GM12878 (cell line): ENCODE results near the gene SRRM5. TPM values are rescaled to one million over a fixed set of nuclear protein-coding genes. Genes with fewer than 3 reads are reported as not detected.

ENCODE experiments used
- ATAC-seq: fragments of 200-7000 bp; cut with Tn5 transposase; 3 replicates; pipeline ENCODE4 v1.9.1; 2020; ENCODE audit warnings: mild to moderate bottlenecking, moderate library complexity
- BruUV-seq: library from RNA; stranded (reverse); fragments of 400-500 nt; replicated peaks from 2 replicates; lab custom pipeline; 2021; lab: Mats Ljungman, UMichigan
- CTCF ChIA-PET: fragments of 300-600 bp; sonication (Branson Sonifier 250); formaldehyde crosslinking; extraction: SDS; loops from one replicate; lab custom pipeline; 2021; ENCODE audit warnings: inconsistent platforms; lab: Yijun Ruan, JAX
- POLR2A ChIA-PET: fragments of 350-600 bp; formaldehyde crosslinking; extraction: SDS; loops from one replicate; lab custom pipeline; 2021; ENCODE audit warnings: inconsistent platforms; lab: Charles Lee
- RAD21 ChIA-PET: fragments of 300-600 bp; sonication (Branson Sonifier 250); formaldehyde crosslinking; loops from one replicate; lab custom pipeline; 2023; ENCODE audit warnings: antibody characterized with exemption; ENCODE audit not compliant: unreplicated experiment; lab: Charles Lee
- SMC1A ChIA-PET: fragments of 300-600 bp; sonication (Branson Sonifier 250); formaldehyde crosslinking; loops from one replicate; lab custom pipeline; 2023; ENCODE audit not compliant: unreplicated experiment, uncharacterized antibody; lab: Charles Lee
- DNase-seq: peaks from one replicate; pipeline ENCODE4 v3.0.0-alpha.2; 2011; ENCODE audit warnings: low read depth, low spot score
- FAIRE-seq: peaks from 3 replicates; lab custom pipeline; 2011; peaks lifted over from hg19 to GRCh38; lab: Jason Lieb, UNC
- H2AFZ ChIP-seq: 2 replicates; pipeline ENCODE4 v1.6.0; 2011; ENCODE audit warnings: low read depth, low read length, control low read depth; ENCODE audit not compliant: control insufficient read depth
- H3K27ac ChIP-seq: 2 replicates; pipeline ENCODE4 v1.5.1; 2011; ENCODE audit warnings: control low read depth; ENCODE audit not compliant: control insufficient read depth, insufficient read depth
- H3K27me3 ChIP-seq, 2 experiments: replicated peaks in 1 of 2; 2 replicates each; pipeline versions ENCODE4 v1.6.0 to v1.6.1; 2011; ENCODE audit warnings: low read length in 1 of 2; ENCODE audit not compliant: control insufficient read depth in 2 of 2, insufficient read depth in 2 of 2
- H3K36me3 ChIP-seq, 2 experiments: 2 replicates each; pipeline ENCODE4 v1.5.1; 2011; ENCODE audit warnings: low read length in 1 of 2; ENCODE audit not compliant: control insufficient read depth in 2 of 2, insufficient read depth in 2 of 2
- H3K4me1 ChIP-seq: 2 replicates; pipeline ENCODE4 v1.6.1; 2011; ENCODE audit warnings: mild to moderate bottlenecking, low read length, moderate library complexity, mixed read lengths; ENCODE audit not compliant: control insufficient read depth, insufficient read depth
- H3K4me2 ChIP-seq: 2 replicates; pipeline ENCODE4 v1.6.0; 2011; ENCODE audit warnings: control low read depth; ENCODE audit not compliant: control insufficient read depth, insufficient read depth
- H3K4me3 ChIP-seq: fragments of 200-600 bp; sonication (generic); 2 replicates; pipeline ENCODE4 v1.5.1; 2016
- H3K79me2 ChIP-seq: 2 replicates; pipeline ENCODE4 v1.6.0; 2011; ENCODE audit warnings: low read length; ENCODE audit not compliant: control insufficient read depth, insufficient read depth
- H3K9ac ChIP-seq: 2 replicates; pipeline ENCODE4 v1.8.0; 2011; ENCODE audit warnings: low read length, control low read depth, mixed read lengths; ENCODE audit not compliant: control insufficient read depth, insufficient read depth
- H3K9me3 ChIP-seq: replicated peaks from 3 replicates; pipeline ENCODE4 v1.5.1; 2011; ENCODE audit warnings: mild to moderate bottlenecking, low read length; ENCODE audit not compliant: control insufficient read depth, insufficient read depth
- H4K20me1 ChIP-seq: 2 replicates; pipeline ENCODE4 v1.6.0; 2011; ENCODE audit not compliant: control insufficient read depth, insufficient read depth
- POLR2A ChIP-seq: IDR thresholded peaks from 2 replicates; pipeline ENCODE4 v1.6.1; 2011; ENCODE audit warnings: low read depth, mild to moderate bottlenecking, low read length
- SPI1 ChIP-seq: IDR thresholded peaks from 2 replicates; pipeline ENCODE4 v1.6.1; 2011; ENCODE audit warnings: low read depth, mild to moderate bottlenecking, low read length, moderate library complexity, borderline replicate concordance; ENCODE audit not compliant: insufficient read depth
- WGBS: methylation state at CpG from one replicate; pipeline ENCODE4 v1.1.6; 2016; ENCODE audit warnings: low lambda C conversion rate; ENCODE audit not compliant: insufficient replicate concordance, insufficient coverage; ENCODE audit errors: missing lambda C conversion rate; 5-methylcytosine and 5-hydroxymethylcytosine counted together
- in situ Hi-C: fragments of 300-500 bp; cut with MboI; formaldehyde crosslinking; loops from 9 replicates; pipeline ENCODE4 v1.14.3; 2018; ENCODE audit warnings: mixed read lengths
- intact Hi-C: fragments of 100-400 bp; cut with micrococcal nuclease; formaldehyde crosslinking; loops from one replicate; pipeline ENCODE4 v1.14.2; 2022; ENCODE audit not compliant: unreplicated experiment
- polyA plus RNA-seq, 11 experiments: library from polyadenylated mRNA; depleted of rRNA in 4 of 11; unstranded in 6 of 11; stranded (reverse) in 5 of 11; fragments of >200 nt; fragmentation: Nextera tagmentation in 4 of 11; fragmentation: Illumina TruSeq in 1 of 11; extraction: Ambion mirVana in 4 of 11; extraction: Trizol in 1 of 11; gene quantifications; 1 replicate in 1 of 11; 2 replicates in 10 of 11; pipeline versions ENCODE4 v1.2.1 to v1.2.3, GENCODE V29; 2011 to 2016; ENCODE audit warnings: inconsistent platforms in 2 of 11, missing spikeins in 2 of 11, low read depth in 1 of 11
- total RNA-seq, 4 experiments: library from RNA; depleted of rRNA in 3 of 4; stranded (reverse); fragments of >200 nt in 3 of 4; fragmentation: Illumina TruSeq in 1 of 4; extraction: Trizol in 1 of 4; gene quantifications; 2 replicates each; pipeline versions ENCODE4 v1.2.1 to v1.2.3, GENCODE V29; 2013 to 2021
- TF ChIP-seq, protein P1 (sequence below): fragments of 150-350 bp; IDR thresholded peaks from 2 replicates; pipeline ENCODE4 v1.6.1; 2016; ENCODE audit warnings: low read depth, low read length

Gene SRRM5
- total and polyA plus RNA-seq, 10 of the 15 experiments (the other 5 are each of a cell fraction or from before 2014, with no cell fraction given) = 0.06 to 0.38 (median 0.24) TPM; not detected in 2

DNA sequence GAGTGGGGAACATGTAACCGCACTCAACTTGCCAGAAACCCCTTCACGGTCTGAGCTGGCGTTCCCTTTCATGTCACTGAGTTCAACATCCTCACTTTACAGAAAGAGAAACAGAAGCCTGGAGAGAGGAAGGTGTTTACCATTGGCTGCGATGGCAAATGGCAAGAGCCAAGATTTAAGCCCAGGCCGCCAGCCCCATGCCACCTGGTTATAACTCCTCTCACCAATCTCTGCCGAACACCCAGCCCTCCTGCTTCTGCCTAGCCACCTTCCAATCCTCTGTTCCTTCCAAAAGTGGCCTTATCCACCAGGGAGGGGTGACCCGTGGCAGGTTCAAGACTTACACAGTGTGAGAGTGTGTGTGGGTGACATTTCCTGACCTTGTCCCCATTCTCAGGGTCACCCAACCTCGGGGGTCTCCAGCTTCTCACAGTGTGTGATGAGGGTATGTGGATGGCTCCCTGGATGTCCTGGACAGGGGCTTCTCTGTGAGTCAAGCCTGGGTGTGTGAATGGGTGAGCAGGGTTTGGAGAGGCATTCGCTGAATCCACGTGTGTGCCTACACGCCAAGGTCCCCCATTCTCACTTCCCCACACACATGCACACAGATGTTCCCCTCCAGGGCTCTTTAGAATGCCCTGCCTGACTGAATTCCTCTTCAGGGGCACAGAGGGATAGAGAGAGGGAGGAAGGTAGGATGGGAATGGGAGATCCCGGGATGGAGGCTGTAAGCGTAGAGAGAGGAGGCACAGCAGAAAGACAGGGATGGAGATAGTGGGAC is 26.5 kb downstream of the SRRM5 start:
- DNase-seq (no peak), FAIRE-seq (no peak), ATAC-seq (no peak)
- no peaks in the 10 kb centered on the region for H3K36me3 ChIP-seq
- no peaks in the 10 kb centered on the region for H4K20me1 ChIP-seq
- WGBS = 38% methylated on average over 13 of the region's 13 CpGs
- H3K9me3 ChIP-seq = no peaks in the 10 kb centered on the region
- H3K79me2 ChIP-seq = no peaks in the 10 kb centered on the region
- ChIA-PET SMC1A (no interaction called here), CTCF (no interaction called here), POLR2A (no interaction called here), RAD21 (no interaction called here)
- no TSS peak for BruUV-seq
- no peak overlapping the region for H3K4me3 ChIP-seq
- no peak overlapping the region for H2AFZ ChIP-seq
- in situ Hi-C loops = no loop called here
- H3K9ac ChIP-seq = no peak overlapping the region
- H3K4me2 ChIP-seq = no peak overlapping the region
- TF ChIP-seq SPI1 (peak; percentile 66), POLR2A (no peak)
- TF ChIP-seq, protein P1, sequence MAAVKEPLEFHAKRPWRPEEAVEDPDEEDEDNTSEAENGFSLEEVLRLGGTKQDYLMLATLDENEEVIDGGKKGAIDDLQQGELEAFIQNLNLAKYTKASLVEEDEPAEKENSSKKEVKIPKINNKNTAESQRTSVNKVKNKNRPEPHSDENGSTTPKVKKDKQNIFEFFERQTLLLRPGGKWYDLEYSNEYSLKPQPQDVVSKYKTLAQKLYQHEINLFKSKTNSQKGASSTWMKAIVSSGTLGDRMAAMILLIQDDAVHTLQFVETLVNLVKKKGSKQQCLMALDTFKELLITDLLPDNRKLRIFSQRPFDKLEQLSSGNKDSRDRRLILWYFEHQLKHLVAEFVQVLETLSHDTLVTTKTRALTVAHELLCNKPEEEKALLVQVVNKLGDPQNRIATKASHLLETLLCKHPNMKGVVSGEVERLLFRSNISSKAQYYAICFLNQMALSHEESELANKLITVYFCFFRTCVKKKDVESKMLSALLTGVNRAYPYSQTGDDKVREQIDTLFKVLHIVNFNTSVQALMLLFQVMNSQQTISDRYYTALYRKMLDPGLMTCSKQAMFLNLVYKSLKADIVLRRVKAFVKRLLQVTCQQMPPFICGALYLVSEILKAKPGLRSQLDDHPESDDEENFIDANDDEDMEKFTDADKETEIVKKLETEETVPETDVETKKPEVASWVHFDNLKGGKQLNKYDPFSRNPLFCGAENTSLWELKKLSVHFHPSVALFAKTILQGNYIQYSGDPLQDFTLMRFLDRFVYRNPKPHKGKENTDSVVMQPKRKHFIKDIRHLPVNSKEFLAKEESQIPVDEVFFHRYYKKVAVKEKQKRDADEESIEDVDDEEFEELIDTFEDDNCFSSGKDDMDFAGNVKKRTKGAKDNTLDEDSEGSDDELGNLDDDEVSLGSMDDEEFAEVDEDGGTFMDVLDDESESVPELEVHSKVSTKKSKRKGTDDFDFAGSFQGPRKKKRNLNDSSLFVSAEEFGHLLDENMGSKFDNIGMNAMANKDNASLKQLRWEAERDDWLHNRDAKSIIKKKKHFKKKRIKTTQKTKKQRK = no peak
- intact Hi-C loops = no loop called here
- peaks cover 10 to 19% of the 10 kb centered on the region in 2 experiments for H3K27me3 ChIP-seq
- H3K27ac ChIP-seq = no peak overlapping the region
- peaks cover 5% of the 10 kb centered on the region for H3K4me1 ChIP-seq
